H1 (cell line): ENCODE data around the gene DUS1L.

Source experiments
- CTCF ChIP-seq, 3 experiments: IDR thresholded peaks; 1 replicate in 2 of 3; 2 replicates in 1 of 3; pipeline versions ENCODE4 v1.5.1 to v1.6.1; 2011; ENCODE audit warnings: low read length in 3 of 3, mild to moderate bottlenecking in 3 of 3, inconsistent platforms in 2 of 3, low read depth in 1 of 3, moderate library complexity in 1 of 3; ENCODE audit not compliant: insufficient read depth in 1 of 3; ENCODE audit errors: control extremely low read depth in 1 of 3
- JUN ChIP-seq: IDR thresholded peaks from 2 replicates; pipeline ENCODE4 v1.6.1; 2011; ENCODE audit warnings: low read depth, mild to moderate bottlenecking, improper control_type of control experiment, low read length
- POLR2AphosphoS5 ChIP-seq: IDR thresholded peaks from 2 replicates; pipeline ENCODE4 v1.6.1; 2011; ENCODE audit warnings: low read depth, low read length

- TF ChIP-seq CTCF (IDR thresholded peaks at IDR 0.05; ENCODE audit: control extremely low read depth in 1 of 3, insufficient read depth in 1 of 3, low read depth in 1 of 3, low read length in 3 of 3), result no peak
- no peak for TF ChIP-seq JUN
- no peak for TF ChIP-seq POLR2AphosphoS5
These were observed 18.7 kb downstream of the DUS1L start for GRCh38 chr17:82046903-82047302.
